Loucy (cell line): ENCODE data around the gene POU2AF2.

Experiments used
- H2AFZ ChIP-seq: fragments of 200-600 bp; sonication (generic); 2 replicates; pipeline ENCODE4 v1.6.0; 2016; ENCODE audit warnings: antibody characterized with exemption, mild to moderate bottlenecking, low read length, moderate library complexity
- H3F3A ChIP-seq: fragments of 200-600 bp; 2 replicates; pipeline ENCODE4 v1.6.0; 2016; ENCODE audit warnings: antibody characterized with exemption, low read depth, mild to moderate bottlenecking
- H3K27me3 ChIP-seq: fragments of 200-600 bp; sonication (generic); 2 replicates; pipeline ENCODE4 v1.6.1; 2014; ENCODE audit warnings: low read length, mild to moderate bottlenecking; ENCODE audit not compliant: insufficient read depth, poor library complexity, severe bottlenecking
- H3K36me3 ChIP-seq: fragments of 200-600 bp; sonication (generic); 2 replicates; pipeline ENCODE4 v1.6.1; 2016; ENCODE audit warnings: low read length; ENCODE audit not compliant: insufficient read depth
- H3K4me1 ChIP-seq: fragments of 200-600 bp; sonication (generic); 2 replicates; pipeline ENCODE4 v1.5.1; 2014; ENCODE audit warnings: low read length, mild to moderate bottlenecking; ENCODE audit not compliant: insufficient read depth, poor library complexity, severe bottlenecking
- H3K4me2 ChIP-seq: fragments of 200-600 bp; sonication (generic); 2 replicates; pipeline ENCODE4 v1.6.0; 2014; ENCODE audit warnings: antibody characterized with exemption, low read length, low read depth, mild to moderate bottlenecking; ENCODE audit not compliant: poor library complexity, severe bottlenecking
- H3K4me3 ChIP-seq: fragments of 200-600 bp; sonication (generic); 2 replicates; pipeline ENCODE4 v1.5.1; 2014; ENCODE audit warnings: low read length, mild to moderate bottlenecking, mixed read lengths; ENCODE audit not compliant: poor library complexity, severe bottlenecking
- H3K79me2 ChIP-seq: fragments of 200-600 bp; sonication (generic); 2 replicates; pipeline ENCODE4 v1.6.1; 2014; ENCODE audit warnings: low read length; ENCODE audit not compliant: insufficient read depth
- H3K9ac ChIP-seq: fragments of 200-600 bp; sonication (generic); 2 replicates; pipeline ENCODE4 v1.6.0; 2014; ENCODE audit warnings: mild to moderate bottlenecking, low read depth, low read length, moderate library complexity; ENCODE audit not compliant: poor library complexity, severe bottlenecking
- H3K9me2 ChIP-seq: fragments of 200-600 bp; sonication (generic); replicated peaks from 2 replicates; pipeline ENCODE4 v1.6.1; 2016; ENCODE audit warnings: low read depth, low read length, mixed read lengths
- H3K9me3 ChIP-seq: fragments of 200-600 bp; sonication (generic); 2 replicates; pipeline ENCODE4 v1.6.1; 2014; ENCODE audit warnings: mild to moderate bottlenecking, antibody characterized with exemption, low read length, low read depth; ENCODE audit not compliant: insufficient read depth
- H4K20me1 ChIP-seq: fragments of 200-600 bp; sonication (generic); 2 replicates; pipeline ENCODE4 v1.6.0; 2014; ENCODE audit warnings: antibody characterized with exemption, low read length, mild to moderate bottlenecking; ENCODE audit not compliant: insufficient read depth, poor library complexity, severe bottlenecking
- CTCF ChIP-seq: fragments of 200-600 bp; sonication (generic); conservative IDR thresholded peaks from 2 replicates; pipeline ENCODE4 v1.5.1; 2014; ENCODE audit warnings: mild to moderate bottlenecking, antibody characterized with exemption, low read length
- EZH2phosphoT487 ChIP-seq: fragments of 200-600 bp; IDR thresholded peaks from 2 replicates; pipeline ENCODE4 v1.6.1; 2018; ENCODE audit warnings: antibody characterized with exemption, mild to moderate bottlenecking, moderate library complexity, borderline replicate concordance

POU2AF2 gene, protein sequence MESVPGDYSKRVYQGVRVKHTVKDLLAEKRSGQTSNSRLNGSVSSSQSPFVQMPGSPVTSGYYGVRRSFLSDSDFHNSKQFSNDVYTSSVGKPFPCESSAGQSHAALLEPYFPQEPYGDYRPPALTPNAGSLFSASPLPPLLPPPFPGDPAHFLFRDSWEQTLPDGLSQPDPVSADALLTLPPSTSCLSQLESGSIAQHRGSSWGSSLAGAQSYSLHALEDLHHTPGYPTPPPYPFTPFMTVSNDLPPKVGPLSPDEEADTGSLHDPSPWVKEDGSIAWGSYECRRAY

GRCh38 chr11:111245425-111245824 lies at the start of gene POU2AF2:
POU2AF2 (plus strand) TSS chr11:111245725; CDS start chr11:111245854, 129 bp downstream.
- Histone ChIP-seq H3K79me2 (no peaks in the 10 kb centered on the region), H3K9me3 (no peaks in the 10 kb centered on the region), H3F3A (no peaks in the 10 kb centered on the region), H3K4me3 (no peak within 1 kb of the TSS), H3K4me2 (no peak within 1 kb of the TSS), H3K27me3 (peaks cover 16% of the 10 kb centered on the region), H3K36me3 (no peaks in the 10 kb centered on the region), H3K9me2 (no peaks in the 10 kb centered on the region), H3K9ac (no peak within 1 kb of the TSS), H4K20me1 (no peaks in the 10 kb centered on the region), H3K4me1 (no peaks in the 10 kb centered on the region), H2AFZ (no peak within 1 kb of the TSS)
- TF ChIP-seq EZH2phosphoT487 (no peak), CTCF (no peak)

DNA sequence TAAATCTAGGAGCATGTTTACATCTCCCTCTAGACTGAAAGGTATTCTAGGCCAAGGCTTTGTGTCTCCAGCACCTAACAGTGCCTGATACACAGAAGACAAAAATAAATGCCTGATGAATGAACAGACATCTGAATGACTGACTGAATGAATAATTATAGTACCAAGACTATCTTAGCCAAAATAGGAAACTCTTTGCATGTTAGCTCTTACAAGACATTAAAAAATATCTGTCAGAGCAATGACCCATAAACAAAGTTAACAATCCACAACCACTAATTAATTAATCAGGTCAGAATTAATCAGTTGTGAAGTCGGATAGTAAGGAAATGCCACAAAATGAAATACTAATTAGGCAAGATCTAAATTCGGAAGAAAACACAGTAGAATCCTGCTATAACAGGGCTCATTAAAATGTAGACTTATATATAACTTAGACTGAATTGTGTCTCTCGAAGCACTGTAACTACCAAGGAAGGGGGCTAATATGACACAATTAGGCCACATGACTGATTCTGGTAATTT lies 45.5 kb upstream of the POU2AF2 start:
- Histone ChIP-seq H3K4me3 (no peak overlapping the region), H3K9ac (no peak overlapping the region), H3K36me3 (no peaks in the 10 kb centered on the region), H3K27me3 (no peaks in the 10 kb centered on the region), H3K9me3 (no peaks in the 10 kb centered on the region), H3K79me2 (no peaks in the 10 kb centered on the region), H3K4me1 (no peaks in the 10 kb centered on the region), H3K9me2 (no peaks in the 10 kb centered on the region), H2AFZ (no peak overlapping the region), H4K20me1 (no peaks in the 10 kb centered on the region), H3F3A (no peaks in the 10 kb centered on the region), H3K4me2 (no peak overlapping the region)
- TF ChIP-seq CTCF, result no peak
- no peak for TF ChIP-seq EZH2phosphoT487

GRCh38 chr11:111204211-111204610 lies 41.3 kb upstream of the POU2AF2 start:
- TF ChIP-seq CTCF (no peak), EZH2phosphoT487 (no peak)
- Histone ChIP-seq H2AFZ (no peak overlapping the region), H3K4me3 (no peak overlapping the region), H3K27me3 (no peaks in the 10 kb centered on the region), H3K36me3 (no peaks in the 10 kb centered on the region), H3K79me2 (no peaks in the 10 kb centered on the region), H3F3A (no peaks in the 10 kb centered on the region), H3K4me1 (no peaks in the 10 kb centered on the region), H3K9ac (no peak overlapping the region), H4K20me1 (no peaks in the 10 kb centered on the region), H3K9me2 (no peaks in the 10 kb centered on the region), H3K9me3 (no peaks in the 10 kb centered on the region), H3K4me2 (no peak overlapping the region)
